ENCODE measurements around the gene RRM1. TPM values are rescaled to one million over a fixed set of nuclear protein-coding genes. Genes with fewer than 3 reads are reported as not detected.
"Not testable (repeated sequence)": the region's sequence is repeated elsewhere in the genome, so short reads cannot be mapped to it uniquely, and the experiment has no call there.

The RRM1 gene
- total and polyA plus RNA-seq, 9 donors: 14.1 to 50.0 (median 24.7) TPM

GRCh38 chr11:4167758-4168157 lies 73.2 kb downstream of the RRM1 start:
- no peaks in the 10 kb centered on the region for H3K27me3 ChIP-seq
- WGBS, 3 donors: 79 to 88% (median 84%) methylated on average over 7 of the region's 7 CpGs
- no peak for DNase-seq
- TF ChIP-seq EP300 (IDR thresholded peaks at IDR 0.05) (no peak), POLR2A (IDR thresholded peaks at IDR 0.05) (no peak), CTCF (IDR thresholded peaks at IDR 0.05) (no peak)
- no peaks in the 10 kb centered on the region for H3K9me3 ChIP-seq
- no peaks in the 10 kb centered on the region for H3K36me3 ChIP-seq
- no peak overlapping the region for H3K4me3 ChIP-seq
- intact Hi-C loops (cut with DNase I): no loop called here
- no peaks in the 10 kb centered on the region for H3K4me1 ChIP-seq (ENCODE audit: insufficient read depth)
- no peak overlapping the region for H3K27ac ChIP-seq

GRCh38 chr11:4175620-4176350 lies 81.2 kb downstream of the RRM1 start:
- H3K36me3 ChIP-seq; DNase-seq; H3K4me1 ChIP-seq (ENCODE audit: insufficient read depth); H3K4me3 ChIP-seq; H3K27ac ChIP-seq; intact Hi-C loops (cut with DNase I); H3K27me3 ChIP-seq; H3K9me3 ChIP-seq: not testable (repeated sequence)
- WGBS, 3 donors: 62 to 76% (median 69%) methylated on average over 26 to 32 of the region's 33 CpGs

- TF ChIP-seq EP300 (IDR thresholded peaks at IDR 0.05) (no peak), POLR2A (IDR thresholded peaks at IDR 0.05) (no peak), CTCF (IDR thresholded peaks at IDR 0.05) (no peak)
- H3K4me1 ChIP-seq (ENCODE audit: insufficient read depth): no peaks in the 10 kb centered on the region
- no peaks in the 10 kb centered on the region for H3K36me3 ChIP-seq
- no peaks in the 10 kb centered on the region for H3K27me3 ChIP-seq
- H3K9me3 ChIP-seq: no peaks in the 10 kb centered on the region
- H3K27ac ChIP-seq: no peak overlapping the region
- intact Hi-C loops (cut with DNase I): no loop called here
- no peak overlapping the region for H3K4me3 ChIP-seq
- 63 to 100% (median 65%) methylated on average over 2 to 3 of the region's 3 CpGs for WGBS, 3 donors
- no peak for DNase-seq
These were observed 84.4 kb downstream of the RRM1 start for GRCh38 chr11:4178813-4179662.

- 95 to 99% (median 95%) methylated on average over 5 of the region's 5 CpGs for WGBS, 3 donors
- intact Hi-C loops (cut with DNase I): no loop called here
These were observed 86.0 kb downstream of the RRM1 start for GRCh38 chr11:4180441-4181183.

More at GRCh38 chr11:4180441-4181183, 86.0 kb downstream of the RRM1 start:
- Histone ChIP-seq H3K4me3 (no peak overlapping the region), H3K9me3 (no peaks in the 10 kb centered on the region), H3K27ac (no peak overlapping the region), H3K36me3 (no peaks in the 10 kb centered on the region), H3K4me1 (ENCODE audit: insufficient read depth) (no peaks in the 10 kb centered on the region), H3K27me3 (no peaks in the 10 kb centered on the region)
- no peak for TF ChIP-seq EP300 (IDR thresholded peaks at IDR 0.05)
- TF ChIP-seq CTCF (IDR thresholded peaks at IDR 0.05): no peak
- TF ChIP-seq POLR2A (IDR thresholded peaks at IDR 0.05): no peak
- DNase-seq: no peak

Data from ovary (tissue), 9 donors.